Tongue (tissue), 1 donor: ENCODE data around the gene DNMT3B. TPM values are rescaled to one million over a fixed set of nuclear protein-coding genes. Genes with fewer than 3 reads are reported as not detected.

Experiments
- total RNA-seq: library from RNA; depleted of rRNA; stranded (reverse); fragments of >200 nt; gene quantifications from one replicate; pipeline ENCODE4 v1.2.3, GENCODE V29; 2014

Gene DNMT3B
- total RNA-seq, 1 donor from 2014 or later, result 2.9 TPM

Other genes with a start within 250 kb of the DNMT3B start
- 5.9 TPM for gene NOL4L, start 177.1 kb upstream of the DNMT3B start, total RNA-seq
- not detected for gene C20orf203, start 88.4 kb upstream of the DNMT3B start, total RNA-seq
- gene COMMD7, start 18.9 kb upstream of the DNMT3B start, total RNA-seq, result 20.9 TPM
- gene MAPRE1, start 57.6 kb downstream of the DNMT3B start, total RNA-seq, result 111 TPM
- 2.3 TPM for gene EFCAB8, start 96.5 kb downstream of the DNMT3B start, total RNA-seq
- gene SUN5, start 242.0 kb downstream of the DNMT3B start, total RNA-seq, result not detected
- 54.9 TPM for gene BPIFB2, start 245.3 kb downstream of the DNMT3B start, total RNA-seq